HG03097 (cell line): ENCODE results near the gene OLFM1.

ENCODE experiments used
- ATAC-seq: cut with Tn5 transposase; IDR thresholded peaks from one replicate; pipeline ENCODE4 v1.9.1; 2021; ENCODE audit not compliant: unreplicated experiment, low FRiP score

OLFM1 gene

DNA sequence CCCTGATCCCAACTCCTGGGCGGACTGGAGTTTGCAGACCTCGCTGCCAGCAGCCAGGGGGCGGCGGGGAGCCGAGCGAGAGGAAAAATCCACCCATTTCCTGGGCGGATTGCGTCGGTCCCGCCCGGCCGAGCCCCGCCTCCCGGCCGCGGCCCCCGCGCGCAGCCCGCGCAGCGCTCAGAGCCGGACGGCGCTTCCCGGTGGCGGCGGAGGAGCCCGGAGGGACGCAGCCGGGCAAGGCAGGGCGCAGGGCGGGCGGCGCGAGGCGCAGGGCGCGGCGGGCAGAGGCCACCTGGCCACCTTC, at the start of gene OLFM1:
Gene OLFM1, plus strand, starts transcription at position 180 of the 304 bp plus-strand sequence. CDS start 322 bp downstream, outside the sequence.
- ATAC-seq = no peak

DNA sequence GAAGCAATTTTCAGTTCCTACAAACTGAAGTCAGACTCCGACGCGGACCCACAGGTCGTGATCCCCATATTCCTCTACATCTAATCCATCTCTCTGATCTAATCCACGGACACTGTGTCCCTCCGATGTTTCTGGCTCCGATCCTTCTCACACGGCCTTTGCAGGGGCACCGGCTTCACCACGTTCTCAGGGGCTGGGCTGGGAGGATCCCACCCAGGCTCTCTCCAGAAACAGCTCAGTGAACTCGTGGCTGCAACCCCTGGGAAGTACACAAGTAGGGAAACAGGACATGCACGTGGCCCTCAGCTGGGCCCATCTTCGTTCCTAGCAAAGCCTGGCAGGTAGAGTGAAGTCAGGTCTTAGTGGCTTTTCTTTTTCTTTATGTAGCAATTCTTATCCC, 49.1 kb upstream of the OLFM1 start:
- no peak for ATAC-seq

DNA sequence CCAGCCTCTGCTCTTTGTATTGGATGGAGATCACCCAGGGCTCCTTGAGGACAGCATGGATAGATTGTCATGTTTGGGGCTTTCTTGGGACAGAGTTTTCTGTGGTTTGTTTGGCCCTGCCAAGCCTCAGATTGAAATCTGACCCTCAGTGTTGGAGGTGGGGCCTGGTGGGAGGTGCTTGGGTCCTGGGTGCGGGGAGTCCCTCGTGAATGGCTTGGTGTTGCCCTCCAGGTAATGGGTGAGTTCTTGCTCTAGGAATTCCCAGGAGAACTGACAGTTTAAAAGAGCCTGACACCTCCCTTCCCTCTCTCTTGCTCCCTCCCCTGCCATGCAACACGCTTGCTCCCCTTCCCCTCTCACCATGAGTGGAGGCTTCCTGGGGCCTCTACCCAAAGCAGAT, 48.6 kb upstream of the OLFM1 start:
- no peak for ATAC-seq

- ATAC-seq = no peak
Measured at GRCh38 chr9:135039266-135039870, 48.1 kb upstream of the OLFM1 start.

GRCh38 chr9:135039916-135040645, 47.4 kb upstream of the OLFM1 start:
- ATAC-seq = no peak

GRCh38 chr9:135040892-135041291, 46.6 kb upstream of the OLFM1 start:
- ATAC-seq = no peak

GRCh38 chr9:135043345-135043744, 44.1 kb upstream of the OLFM1 start:
- no peak for ATAC-seq

- no peak for ATAC-seq
Measured at GRCh38 chr9:135045264-135045927, 42.1 kb upstream of the OLFM1 start.

- ATAC-seq = no peak
Measured at GRCh38 chr9:135045928-135046738, 41.3 kb upstream of the OLFM1 start.

DNA sequence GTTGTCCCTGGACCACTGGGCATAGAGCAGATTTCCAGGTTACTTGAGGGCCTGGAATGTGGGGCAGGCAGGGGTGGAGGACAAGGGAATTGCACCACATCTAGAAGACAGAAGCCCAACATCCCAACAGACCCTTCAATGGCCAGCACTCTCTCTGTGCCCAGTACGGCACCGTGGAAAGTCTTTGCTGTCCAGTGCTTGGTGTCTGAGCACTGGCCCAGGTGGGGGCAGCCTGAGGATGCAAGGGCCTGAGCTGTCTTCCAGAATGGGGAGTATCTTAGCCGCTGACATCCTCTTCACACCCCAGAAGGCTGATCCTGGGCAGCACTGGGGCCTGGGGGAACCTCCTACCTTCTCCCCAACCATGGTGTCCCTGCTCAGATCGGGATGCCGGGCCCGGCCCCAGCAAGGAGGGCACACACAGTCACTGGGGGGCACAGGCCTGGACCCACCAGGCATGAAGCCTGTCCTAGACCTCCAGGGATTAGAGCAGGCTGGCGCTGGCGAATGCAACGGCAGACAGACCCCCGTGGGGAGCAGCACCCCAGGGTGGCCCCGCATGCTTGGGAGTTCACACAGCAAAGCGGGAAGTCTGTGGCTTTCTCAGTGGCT, 40.6 kb upstream of the OLFM1 start:
- no peak for ATAC-seq

DNA sequence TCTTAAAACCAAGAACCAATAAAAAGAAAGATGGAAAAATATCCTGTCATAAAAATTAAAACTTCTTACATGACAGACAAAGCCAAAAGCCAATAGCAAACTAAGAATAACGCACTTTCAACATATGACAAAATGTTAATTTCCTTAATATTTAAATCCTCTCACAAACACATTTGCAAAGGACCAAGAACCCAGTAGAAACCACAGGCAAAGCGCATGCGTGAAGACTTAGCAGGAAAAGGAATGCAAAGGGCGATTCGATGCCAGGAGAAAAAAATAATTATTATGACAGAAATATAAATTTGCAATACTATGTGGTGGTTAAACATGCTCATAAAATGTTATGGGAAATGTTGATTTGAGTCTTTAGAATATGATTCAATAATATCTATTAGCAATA, 39.9 kb upstream of the OLFM1 start:
- ATAC-seq = no peak

DNA sequence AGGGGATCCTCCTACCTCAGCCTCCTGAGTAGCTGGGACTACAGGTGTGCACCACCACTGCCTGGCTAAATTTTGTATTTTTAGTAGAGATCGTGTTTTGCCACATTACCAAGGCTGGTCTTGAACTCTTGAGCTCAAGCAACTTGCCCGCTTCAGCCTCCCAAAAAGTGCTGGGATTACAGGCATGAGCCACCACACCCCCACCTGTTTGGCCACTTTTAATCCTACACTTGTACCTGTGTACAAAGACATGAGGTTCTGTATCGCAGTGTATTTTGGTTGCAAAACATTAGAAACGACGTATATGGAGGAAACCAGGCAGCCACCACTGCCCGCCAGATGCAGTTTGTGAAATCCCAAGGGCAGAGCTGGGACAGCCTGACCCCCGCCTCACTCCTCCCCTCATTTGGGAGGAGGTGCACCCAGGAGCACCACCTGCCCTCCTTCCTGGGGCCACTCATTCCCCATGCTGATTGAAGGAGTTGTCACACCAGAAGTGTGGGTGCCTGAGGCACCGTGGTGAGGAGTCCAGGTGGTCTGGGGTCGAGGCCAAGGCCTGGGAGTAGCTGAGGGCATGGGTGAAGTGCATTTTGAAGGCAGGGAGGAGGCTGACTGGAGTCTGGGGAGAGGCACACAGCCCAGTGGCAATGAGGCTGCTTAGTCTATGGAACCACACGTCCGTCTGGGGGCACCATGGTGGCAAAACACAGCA, 39.3 kb upstream of the OLFM1 start:
- no peak for ATAC-seq

DNA sequence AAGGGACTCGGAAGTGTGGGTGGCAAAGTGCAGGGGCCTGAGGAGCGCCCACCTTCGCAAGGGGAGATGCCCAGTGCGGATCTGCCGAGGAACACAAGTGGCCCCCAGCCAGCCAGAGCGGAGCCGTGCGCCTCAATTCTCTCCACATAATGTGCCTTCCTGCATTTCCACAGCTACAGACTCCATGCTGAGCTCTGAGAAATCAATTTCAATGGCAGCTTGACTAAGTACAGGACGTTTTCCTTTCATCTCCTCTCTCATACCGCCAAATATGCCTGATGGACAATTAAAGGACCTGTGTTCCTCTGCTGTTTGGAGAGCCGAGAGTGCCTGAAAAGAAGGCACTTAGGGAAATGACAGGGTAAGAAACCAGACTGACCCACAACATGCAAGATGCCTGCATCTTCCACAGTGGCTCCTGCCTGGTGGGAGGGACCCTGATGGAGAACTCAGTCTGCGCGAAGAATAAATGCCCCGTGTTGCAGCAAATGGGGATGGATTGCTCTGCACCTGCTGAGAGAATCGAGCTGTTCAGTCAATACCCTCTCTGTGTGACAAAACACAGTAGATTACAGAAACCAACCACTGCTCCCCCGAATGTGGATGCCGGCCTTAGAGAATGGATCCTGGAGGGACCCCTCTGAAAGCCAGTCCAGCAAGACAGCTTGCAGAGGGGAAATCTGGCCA, 38.6 kb upstream of the OLFM1 start:
- no peak for ATAC-seq

DNA sequence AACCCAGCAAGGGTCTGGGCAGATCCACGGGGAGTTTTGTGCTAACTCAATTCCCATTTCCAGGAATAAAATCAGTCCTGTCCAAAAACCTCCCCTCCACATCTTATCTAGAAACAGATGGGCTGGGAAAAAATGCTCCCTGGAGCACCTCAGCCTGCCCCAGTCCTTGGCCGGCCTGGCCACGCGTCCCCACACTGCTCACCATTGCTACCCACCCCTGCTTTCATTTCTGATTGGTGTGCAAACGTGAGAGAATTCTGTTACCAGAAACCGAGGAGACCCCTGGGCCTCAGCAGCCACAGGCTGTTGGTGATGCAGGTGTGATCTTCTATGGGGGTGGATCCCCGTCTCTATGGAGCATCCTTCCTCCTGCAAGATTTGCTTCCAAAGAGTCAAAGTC, 38.0 kb upstream of the OLFM1 start:
- ATAC-seq = no peak

- no peak for ATAC-seq
Measured at GRCh38 chr9:135050072-135050990, 37.1 kb upstream of the OLFM1 start.

- no peak for ATAC-seq
Measured at GRCh38 chr9:135051316-135052038, 36.0 kb upstream of the OLFM1 start.

DNA sequence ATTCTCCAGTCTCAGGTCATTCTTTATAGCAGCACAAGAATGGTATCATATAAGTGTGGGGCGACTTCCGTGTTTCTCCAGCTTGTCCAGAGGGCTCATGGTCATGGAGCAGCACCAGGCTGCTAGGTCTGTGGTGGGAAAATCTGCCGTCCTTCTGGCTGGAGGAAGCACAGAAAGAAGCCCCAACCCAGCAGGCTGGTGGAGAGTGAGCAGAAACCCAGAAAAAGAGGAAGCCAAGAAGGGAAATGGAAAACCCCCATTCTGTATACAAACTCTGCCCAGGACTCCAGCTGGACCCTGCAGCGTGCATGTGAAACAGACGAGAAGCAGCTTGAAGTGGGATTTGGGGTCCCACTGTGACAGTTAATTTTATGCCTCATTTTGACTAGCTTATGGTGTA, 34.3 kb upstream of the OLFM1 start:
- no peak for ATAC-seq

DNA sequence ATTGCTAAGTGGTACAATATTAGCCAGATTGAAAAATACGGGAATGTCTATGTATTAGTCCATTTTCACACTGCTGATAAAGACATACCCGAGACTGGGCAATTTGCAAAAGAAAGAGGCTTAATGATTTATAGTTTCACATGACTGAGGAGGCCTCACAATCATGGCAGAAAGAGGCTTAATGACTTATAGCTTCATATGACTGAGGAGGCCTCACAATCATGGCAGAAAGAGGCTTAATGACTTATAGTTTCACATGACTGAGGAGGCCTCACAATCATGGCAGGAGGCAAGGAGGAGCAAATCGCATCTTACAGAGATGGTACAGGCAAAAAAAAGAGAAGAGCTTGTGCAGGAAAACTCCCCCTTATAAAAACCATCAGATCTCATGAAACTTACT, 32.3 kb upstream of the OLFM1 start:
- no peak for ATAC-seq
